H9 (cell line): ENCODE measurements around the gene HGS. TPM values are rescaled to one million over a fixed set of nuclear protein-coding genes. Genes with fewer than 3 reads are reported as not detected.
A peak's percentile ranks its signal among the peaks of the same experiment; 100 is the strongest.

ENCODE experiments used
- DNase-seq: peaks from one replicate; pipeline ENCODE4 v3.0.0-alpha.2; 2017
- H2AFZ ChIP-seq: one replicate; pipeline ENCODE4 v1.6.1; 2013; ENCODE audit warnings: mild to moderate bottlenecking, low read length, control low read depth, moderate library complexity
- H2AK5ac ChIP-seq: 2 replicates; pipeline ENCODE4 v1.6.1; 2013; ENCODE audit warnings: low read length, control low read depth, mixed read lengths; ENCODE audit not compliant: insufficient read length
- H2BK120ac ChIP-seq: one replicate; pipeline ENCODE4 v1.6.1; 2013; ENCODE audit warnings: low read depth, mild to moderate bottlenecking, low read length, control low read depth, inconsistent platforms; ENCODE audit not compliant: poor library complexity, severe bottlenecking
- H2BK12ac ChIP-seq: 2 replicates; pipeline ENCODE4 v1.6.1; 2013; ENCODE audit warnings: low read length, control low read depth, mixed read lengths, low read depth; ENCODE audit not compliant: insufficient read length
- H2BK15ac ChIP-seq: 2 replicates; pipeline ENCODE4 v1.6.1; 2013; ENCODE audit warnings: low read depth, low read length, control low read depth
- H2BK20ac ChIP-seq: one replicate; pipeline ENCODE4 v1.6.1; 2013; ENCODE audit warnings: low read depth, mild to moderate bottlenecking, low read length, control low read depth, inconsistent platforms; ENCODE audit not compliant: poor library complexity, severe bottlenecking
- H2BK5ac ChIP-seq: 2 replicates; pipeline ENCODE4 v1.6.1; 2013; ENCODE audit warnings: low read length, control low read depth, mixed read lengths; ENCODE audit not compliant: insufficient read length
- H3K14ac ChIP-seq: 2 replicates; pipeline ENCODE4 v1.6.1; 2013; ENCODE audit warnings: low read length, control low read depth; ENCODE audit not compliant: insufficient read depth
- H3K18ac ChIP-seq: 2 replicates; pipeline ENCODE4 v1.6.1; 2013; ENCODE audit warnings: low read depth, mild to moderate bottlenecking, mixed read lengths, low read length, control low read depth; ENCODE audit not compliant: insufficient read length
- H3K23ac ChIP-seq: 2 replicates; pipeline ENCODE4 v1.6.1; 2013; ENCODE audit warnings: low read length, control low read depth, mixed read lengths, low read depth; ENCODE audit not compliant: insufficient read length
- H3K23me2 ChIP-seq: 2 replicates; pipeline ENCODE4 v1.6.1; 2013; ENCODE audit warnings: low read depth, mild to moderate bottlenecking, mixed read lengths, low read length, control low read depth; ENCODE audit not compliant: insufficient read length, poor library complexity, severe bottlenecking
- H3K27ac ChIP-seq: 2 replicates; pipeline ENCODE4 v1.5.1; 2013; ENCODE audit warnings: low read length, control low read depth, mixed read lengths, low read depth; ENCODE audit not compliant: insufficient read length
- H3K27me3 ChIP-seq: 2 replicates; pipeline ENCODE4 v1.6.1; 2013; ENCODE audit warnings: low read length, control low read depth, inconsistent platforms; ENCODE audit not compliant: insufficient read depth
- H3K4ac ChIP-seq: 2 replicates; pipeline ENCODE4 v1.6.1; 2013; ENCODE audit warnings: low read depth, mild to moderate bottlenecking, control low read depth, inconsistent platforms, low read length, moderate library complexity
- H3K4me1 ChIP-seq: 2 replicates; pipeline ENCODE4 v1.6.1; 2013; ENCODE audit warnings: low read length, control low read depth, inconsistent platforms; ENCODE audit not compliant: insufficient read depth
- H3K4me2 ChIP-seq: 2 replicates; pipeline ENCODE4 v1.6.1; 2013; ENCODE audit warnings: low read length, control low read depth, mixed read lengths; ENCODE audit not compliant: insufficient read length, insufficient read depth
- H3K56ac ChIP-seq: 2 replicates; pipeline ENCODE4 v1.6.1; 2013; ENCODE audit warnings: low read depth, mild to moderate bottlenecking, mixed read lengths, low read length, control low read depth; ENCODE audit not compliant: insufficient read length
- H3K79me1 ChIP-seq: 2 replicates; pipeline ENCODE4 v1.6.1; 2013; ENCODE audit warnings: low read depth, mild to moderate bottlenecking, moderate library complexity, low read length, control low read depth, inconsistent platforms; ENCODE audit not compliant: insufficient read depth, poor library complexity, severe bottlenecking
- H3K79me2 ChIP-seq: 2 replicates; pipeline ENCODE4 v1.6.1; 2013; ENCODE audit warnings: low read length, control low read depth, inconsistent platforms; ENCODE audit not compliant: insufficient read depth
- H3K9ac ChIP-seq: 2 replicates; pipeline ENCODE4 v1.6.1; 2013; ENCODE audit warnings: low read length, control low read depth, mixed read lengths; ENCODE audit not compliant: insufficient read length; ENCODE audit errors: extremely low read depth
- H3K9me3 ChIP-seq: one replicate; pipeline ENCODE4 v1.6.1; 2013; ENCODE audit warnings: low read depth, low read length, inconsistent platforms; ENCODE audit not compliant: control insufficient read depth
- H3T11ph ChIP-seq: one replicate; pipeline ENCODE4 v1.6.1; 2013; ENCODE audit warnings: mild to moderate bottlenecking, low read length, control low read depth, inconsistent platforms
- H4K20me1 ChIP-seq: one replicate; pipeline ENCODE4 v1.6.1; 2013; ENCODE audit not compliant: control insufficient read depth, insufficient read length, insufficient read depth
- H4K5ac ChIP-seq: 2 replicates; pipeline ENCODE4 v1.6.1; 2013; ENCODE audit warnings: low read depth, mild to moderate bottlenecking, mixed read lengths, low read length, control low read depth; ENCODE audit not compliant: insufficient read length
- H4K8ac ChIP-seq: replicated peaks from 2 replicates; pipeline ENCODE4 v1.6.1; 2013; ENCODE audit warnings: low read length, control low read depth, mixed read lengths, low read depth; ENCODE audit not compliant: insufficient read length
- H4K91ac ChIP-seq: 2 replicates; pipeline ENCODE4 v1.6.1; 2013; ENCODE audit warnings: low read depth, mild to moderate bottlenecking, moderate library complexity, mixed read lengths, low read length, control low read depth; ENCODE audit not compliant: insufficient read length
- H3K27ac Mint-ChIP-seq, 3 experiments: 2 replicates in 2 of 3; 3 replicates in 1 of 3; pipeline ENCODE4 v1.8.0; 2020 to 2021; ENCODE audit warnings: mixed read lengths in 3 of 3, mild to moderate bottlenecking in 1 of 3, moderate library complexity in 1 of 3
- H3K27me3 Mint-ChIP-seq: 2 replicates; pipeline ENCODE4 v1.8.0; 2021; ENCODE audit warnings: low read depth, mild to moderate bottlenecking, moderate library complexity, mixed read lengths
- H3K36me3 Mint-ChIP-seq, 3 experiments: 2 replicates in 2 of 3; 3 replicates in 1 of 3; pipeline ENCODE4 v1.8.0; 2020 to 2021; ENCODE audit warnings: low read depth in 3 of 3, mixed read lengths in 3 of 3; ENCODE audit not compliant: insufficient read depth in 1 of 3
- H3K4me1 Mint-ChIP-seq, 2 experiments: 2 replicates each; pipeline ENCODE4 v1.8.0; 2020; ENCODE audit warnings: mixed read lengths in 2 of 2
- H3K4me3 Mint-ChIP-seq, 2 experiments: 2 replicates in 1 of 2; 3 replicates in 1 of 2; pipeline ENCODE4 v1.8.0; 2020 to 2021; ENCODE audit warnings: mild to moderate bottlenecking in 2 of 2, mixed read lengths in 2 of 2, moderate library complexity in 1 of 2
- H3K9me3 Mint-ChIP-seq, 2 experiments: 2 replicates in 1 of 2; 3 replicates in 1 of 2; pipeline ENCODE4 v1.8.0; 2020; ENCODE audit warnings: mild to moderate bottlenecking in 2 of 2, mixed read lengths in 2 of 2, moderate library complexity in 1 of 2
- WGBS: extraction: QIAGEN DNeasy Blood & Tissue Kit; methylation state at CpG from one replicate; pipeline ENCODE4 v1.1.7; 2013; ENCODE audit warnings: missing lambda C conversion rate, low lambda C conversion rate, mixed read lengths; ENCODE audit not compliant: insufficient read length; ENCODE audit errors: extremely low coverage; 5-methylcytosine and 5-hydroxymethylcytosine counted together
- total RNA-seq: library from RNA; stranded (reverse); gene quantifications from 2 replicates; pipeline ENCODE4 v1.2.1, GENCODE V29; 2021
- TF ChIP-seq, protein P1 (sequence below): fragments of 200-600 bp; sonication (generic); conservative IDR thresholded peaks from 3 replicates; pipeline ENCODE4 v1.8.0; 2021; ENCODE audit warnings: antibody characterized with exemption, mild to moderate bottlenecking

The HGS gene
- total RNA-seq, 1 experiment from 2014 or later = 106 TPM

DNA sequence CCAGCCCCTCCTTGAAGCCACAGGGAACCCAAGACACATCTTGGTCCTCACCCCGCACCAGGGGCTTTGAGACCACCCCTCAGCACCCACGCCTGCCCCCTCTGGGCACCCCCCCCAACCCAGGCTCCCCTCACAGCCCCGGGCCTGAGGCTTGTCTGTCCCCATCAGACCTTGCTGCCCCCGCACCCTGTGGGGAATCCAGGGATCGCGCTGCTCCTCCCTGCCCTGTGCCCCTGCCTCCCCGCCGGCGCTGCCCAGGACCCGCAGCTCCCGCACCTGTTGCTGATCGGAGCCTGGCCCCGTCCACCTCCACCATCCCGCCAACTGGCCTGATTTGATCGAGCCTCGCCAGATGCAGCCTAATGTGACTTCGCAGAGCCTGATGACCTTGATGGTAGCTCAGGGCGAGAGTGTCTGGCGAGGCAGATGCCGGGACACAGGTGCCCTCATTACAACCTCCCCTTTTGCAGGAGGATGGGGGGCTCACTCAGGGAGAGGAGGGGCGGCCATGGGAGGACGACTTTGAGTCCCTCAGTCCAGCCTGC, 57.3 kb downstream of the HGS start:
- H3K36me3 Mint-ChIP-seq = no peaks in the 10 kb centered on the region
- peaks cover 0 to 4% of the 10 kb centered on the region in 2 experiments; a peak in 2 of 5 replicates for H3K9me3 Mint-ChIP-seq
- H3K27ac ChIP-seq = no peak overlapping the region
- TF ChIP-seq, protein P1, sequence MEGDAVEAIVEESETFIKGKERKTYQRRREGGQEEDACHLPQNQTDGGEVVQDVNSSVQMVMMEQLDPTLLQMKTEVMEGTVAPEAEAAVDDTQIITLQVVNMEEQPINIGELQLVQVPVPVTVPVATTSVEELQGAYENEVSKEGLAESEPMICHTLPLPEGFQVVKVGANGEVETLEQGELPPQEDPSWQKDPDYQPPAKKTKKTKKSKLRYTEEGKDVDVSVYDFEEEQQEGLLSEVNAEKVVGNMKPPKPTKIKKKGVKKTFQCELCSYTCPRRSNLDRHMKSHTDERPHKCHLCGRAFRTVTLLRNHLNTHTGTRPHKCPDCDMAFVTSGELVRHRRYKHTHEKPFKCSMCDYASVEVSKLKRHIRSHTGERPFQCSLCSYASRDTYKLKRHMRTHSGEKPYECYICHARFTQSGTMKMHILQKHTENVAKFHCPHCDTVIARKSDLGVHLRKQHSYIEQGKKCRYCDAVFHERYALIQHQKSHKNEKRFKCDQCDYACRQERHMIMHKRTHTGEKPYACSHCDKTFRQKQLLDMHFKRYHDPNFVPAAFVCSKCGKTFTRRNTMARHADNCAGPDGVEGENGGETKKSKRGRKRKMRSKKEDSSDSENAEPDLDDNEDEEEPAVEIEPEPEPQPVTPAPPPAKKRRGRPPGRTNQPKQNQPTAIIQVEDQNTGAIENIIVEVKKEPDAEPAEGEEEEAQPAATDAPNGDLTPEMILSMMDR = no peak
- H3K4me2 ChIP-seq = no peak overlapping the region
- H3K4me1 ChIP-seq = no peaks in the 10 kb centered on the region
- DNase-seq = no peak
- no peak overlapping the region for H4K8ac ChIP-seq
- H3T11ph ChIP-seq = no peak overlapping the region
- H3K79me1 ChIP-seq = no peaks in the 10 kb centered on the region
- H2BK15ac ChIP-seq = no peak overlapping the region
- H3K9ac ChIP-seq = no peak overlapping the region
- 0 out of 5 replicates have a peak overlapping the region, but pooled peaks of 1 of the 2 experiments have one; percentile 32 for H3K4me3 Mint-ChIP-seq
- H4K20me1 ChIP-seq = no peaks in the 10 kb centered on the region
- no peak overlapping the region for H4K5ac ChIP-seq
- WGBS = no CpG with 5 or more reads among the region's 22 CpGs
- H3K56ac ChIP-seq = no peak overlapping the region
- H3K27me3 Mint-ChIP-seq = peaks cover 13% of the 10 kb centered on the region
- H3K27me3 ChIP-seq = no peaks in the 10 kb centered on the region
- no peak overlapping the region for H3K14ac ChIP-seq
- H4K91ac ChIP-seq = no peak overlapping the region
- H2BK120ac ChIP-seq = no peak overlapping the region
- H3K9me3 ChIP-seq = no peaks in the 10 kb centered on the region
- H2AK5ac ChIP-seq = no peak overlapping the region
- no peak overlapping the region for H3K4ac ChIP-seq
- no peak overlapping the region for H2AFZ ChIP-seq
- H3K18ac ChIP-seq = no peak overlapping the region
- no peak overlapping the region for H3K27ac Mint-ChIP-seq
- H2BK5ac ChIP-seq = no peak overlapping the region
- no peaks in the 10 kb centered on the region for H3K4me1 Mint-ChIP-seq
- no peak overlapping the region for H2BK20ac ChIP-seq
- H3K79me2 ChIP-seq = no peaks in the 10 kb centered on the region
- H2BK12ac ChIP-seq = no peak overlapping the region
- no peak overlapping the region for H3K23ac ChIP-seq
- H3K23me2 ChIP-seq = no peaks in the 10 kb centered on the region
